ENCODE results near the gene AP1G1.

- no peak for TF ChIP-seq CTCF (conservative IDR thresholded peaks at IDR 0.05; ENCODE audit: low read length)
- TF ChIP-seq EZH2phosphoT487 (IDR thresholded peaks at IDR 0.05; ENCODE audit: borderline replicate concordance, low read depth, low read length): no peak
These were observed 32.7 kb downstream of the AP1G1 start for GRCh38 chr16:71775949-71776348.

All from OCI-LY7 (cell line).